GM12864 (cell line): ENCODE data around the gene NPR3.

ENCODE experiments used
- DNase-seq: peaks from one replicate; pipeline ENCODE4 v3.0.0-alpha.2; 2011; ENCODE audit warnings: low read depth
- H3K4me3 ChIP-seq: 2 replicates; pipeline ENCODE4 v1.5.1; 2011; ENCODE audit warnings: mild to moderate bottlenecking, low read depth, low read length, control low read depth
- TF ChIP-seq, protein P1 (sequence below): IDR thresholded peaks from 2 replicates; pipeline ENCODE4 v1.5.1; 2011; ENCODE audit warnings: low read depth, mild to moderate bottlenecking, moderate library complexity, low read length, control low read depth, inconsistent platforms; ENCODE audit errors: missing control alignments

NPR3 gene

DNA sequence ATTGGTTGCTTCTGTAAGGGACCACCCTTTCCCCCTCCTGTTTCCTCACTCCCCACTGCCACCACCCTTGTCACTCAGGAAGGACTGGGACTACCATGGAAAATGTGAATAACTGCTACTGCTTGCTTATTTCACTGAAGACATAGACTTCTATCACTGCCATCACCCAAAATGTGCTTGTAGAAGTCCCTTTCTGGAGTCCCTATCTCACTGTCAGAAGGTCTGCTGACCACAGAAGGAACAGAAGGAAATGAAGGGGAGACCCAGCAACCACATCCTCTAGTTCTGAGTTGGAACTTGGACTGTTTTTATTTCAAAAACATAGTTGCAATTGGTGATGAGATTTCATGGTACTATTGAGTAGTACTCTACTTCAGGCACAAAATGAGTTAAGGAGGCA lies 122.5 kb downstream of the NPR3 start:
- no peak for DNase-seq
- TF ChIP-seq, protein P1, sequence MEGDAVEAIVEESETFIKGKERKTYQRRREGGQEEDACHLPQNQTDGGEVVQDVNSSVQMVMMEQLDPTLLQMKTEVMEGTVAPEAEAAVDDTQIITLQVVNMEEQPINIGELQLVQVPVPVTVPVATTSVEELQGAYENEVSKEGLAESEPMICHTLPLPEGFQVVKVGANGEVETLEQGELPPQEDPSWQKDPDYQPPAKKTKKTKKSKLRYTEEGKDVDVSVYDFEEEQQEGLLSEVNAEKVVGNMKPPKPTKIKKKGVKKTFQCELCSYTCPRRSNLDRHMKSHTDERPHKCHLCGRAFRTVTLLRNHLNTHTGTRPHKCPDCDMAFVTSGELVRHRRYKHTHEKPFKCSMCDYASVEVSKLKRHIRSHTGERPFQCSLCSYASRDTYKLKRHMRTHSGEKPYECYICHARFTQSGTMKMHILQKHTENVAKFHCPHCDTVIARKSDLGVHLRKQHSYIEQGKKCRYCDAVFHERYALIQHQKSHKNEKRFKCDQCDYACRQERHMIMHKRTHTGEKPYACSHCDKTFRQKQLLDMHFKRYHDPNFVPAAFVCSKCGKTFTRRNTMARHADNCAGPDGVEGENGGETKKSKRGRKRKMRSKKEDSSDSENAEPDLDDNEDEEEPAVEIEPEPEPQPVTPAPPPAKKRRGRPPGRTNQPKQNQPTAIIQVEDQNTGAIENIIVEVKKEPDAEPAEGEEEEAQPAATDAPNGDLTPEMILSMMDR = no peak
- no peak overlapping the region for H3K4me3 ChIP-seq

DNA sequence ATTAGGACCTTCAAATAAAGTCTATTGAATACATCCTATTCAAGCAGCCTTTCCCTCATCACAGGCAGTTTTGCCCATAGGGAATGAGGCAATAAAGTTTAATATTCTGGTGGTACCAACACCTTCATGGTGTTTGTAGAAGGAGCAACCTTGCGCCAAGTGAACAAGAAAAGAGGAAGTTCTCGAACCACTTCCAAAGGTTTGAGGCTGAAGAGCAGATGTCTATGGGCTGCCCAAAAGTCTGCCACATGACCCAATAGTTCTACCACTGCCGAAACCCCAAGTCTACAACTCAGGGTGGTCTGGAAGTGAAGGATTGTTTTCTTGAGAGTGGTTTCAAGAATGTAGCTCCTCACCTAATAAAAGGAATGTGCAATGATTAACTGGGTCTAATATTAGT lies 123.1 kb downstream of the NPR3 start:
- TF ChIP-seq, protein P1 = no peak

GRCh38 chr5:32836176-32836575 lies 125.1 kb downstream of the NPR3 start:
- TF ChIP-seq, protein P1 = no peak
- DNase-seq = no peak
- H3K4me3 ChIP-seq = no peak overlapping the region

More for the DNA sequence above, 123.1 kb downstream of the NPR3 start:
- DNase-seq = no peak
- no peak overlapping the region for H3K4me3 ChIP-seq

- no peak overlapping the region for H3K4me3 ChIP-seq
- TF ChIP-seq, protein P1 = no peak
- DNase-seq = no peak
Observed at GRCh38 chr5:32837211-32837610, 126.1 kb downstream of the NPR3 start.

GRCh38 chr5:32839106-32839505 lies 128.0 kb downstream of the NPR3 start:
- TF ChIP-seq, protein P1 = no peak
- DNase-seq = no peak
- H3K4me3 ChIP-seq = no peak overlapping the region

DNA sequence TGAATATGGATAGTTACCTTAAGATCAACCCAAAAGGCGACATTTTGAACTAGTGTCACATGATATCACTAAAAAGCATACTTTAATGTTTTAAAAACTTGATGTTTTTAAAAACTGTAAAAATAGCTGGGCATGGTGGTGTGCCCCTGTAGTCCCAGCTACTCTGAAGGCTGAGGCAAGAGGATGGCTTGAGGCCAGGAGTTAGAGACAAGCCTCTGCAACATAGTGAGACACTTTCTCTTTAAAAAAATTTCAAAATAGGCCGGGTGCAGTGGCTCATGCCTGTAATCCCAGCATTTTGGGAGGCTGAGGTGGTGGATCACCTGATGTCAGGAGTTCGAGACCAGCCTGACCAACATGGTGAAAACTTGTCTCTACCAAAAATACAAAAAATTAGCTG lies 129.5 kb downstream of the NPR3 start:
- no peak overlapping the region for H3K4me3 ChIP-seq
- no peak for DNase-seq
- TF ChIP-seq, protein P1 = no peak
